Activated CD8-positive, alpha-beta memory T cell treated with anti-CD3 and anti-CD28 coated beads for 36 hours (primary cell): ENCODE measurements around the gene CD82. TPM values are rescaled to one million over a fixed set of nuclear protein-coding genes. Genes with fewer than 3 reads are reported as not detected.

ENCODE experiments used
- CTCF ChIA-PET: fragments of 350-600 bp; sonication (Branson Sonifier 250); formaldehyde crosslinking; loops from one replicate; lab custom pipeline; 2021; ENCODE audit warnings: antibody characterized with exemption; lab: Charles Lee
- POLR2A ChIA-PET: fragments of 350-600 bp; sonication (Branson Sonifier 250); formaldehyde crosslinking; loops from one replicate; lab custom pipeline; 2021; ENCODE audit warnings: antibody characterized with exemption; lab: Charles Lee
- total RNA-seq, 2 experiments: library from RNA; stranded (reverse); gene quantifications; one replicate each; pipeline ENCODE4 v1.2.3, GENCODE V29; 2021

Gene CD82, protein sequence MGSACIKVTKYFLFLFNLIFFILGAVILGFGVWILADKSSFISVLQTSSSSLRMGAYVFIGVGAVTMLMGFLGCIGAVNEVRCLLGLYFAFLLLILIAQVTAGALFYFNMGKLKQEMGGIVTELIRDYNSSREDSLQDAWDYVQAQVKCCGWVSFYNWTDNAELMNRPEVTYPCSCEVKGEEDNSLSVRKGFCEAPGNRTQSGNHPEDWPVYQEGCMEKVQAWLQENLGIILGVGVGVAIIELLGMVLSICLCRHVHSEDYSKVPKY
- total RNA-seq, result 100 to 1,000 TPM; 393 to 424 TPM

DNA sequence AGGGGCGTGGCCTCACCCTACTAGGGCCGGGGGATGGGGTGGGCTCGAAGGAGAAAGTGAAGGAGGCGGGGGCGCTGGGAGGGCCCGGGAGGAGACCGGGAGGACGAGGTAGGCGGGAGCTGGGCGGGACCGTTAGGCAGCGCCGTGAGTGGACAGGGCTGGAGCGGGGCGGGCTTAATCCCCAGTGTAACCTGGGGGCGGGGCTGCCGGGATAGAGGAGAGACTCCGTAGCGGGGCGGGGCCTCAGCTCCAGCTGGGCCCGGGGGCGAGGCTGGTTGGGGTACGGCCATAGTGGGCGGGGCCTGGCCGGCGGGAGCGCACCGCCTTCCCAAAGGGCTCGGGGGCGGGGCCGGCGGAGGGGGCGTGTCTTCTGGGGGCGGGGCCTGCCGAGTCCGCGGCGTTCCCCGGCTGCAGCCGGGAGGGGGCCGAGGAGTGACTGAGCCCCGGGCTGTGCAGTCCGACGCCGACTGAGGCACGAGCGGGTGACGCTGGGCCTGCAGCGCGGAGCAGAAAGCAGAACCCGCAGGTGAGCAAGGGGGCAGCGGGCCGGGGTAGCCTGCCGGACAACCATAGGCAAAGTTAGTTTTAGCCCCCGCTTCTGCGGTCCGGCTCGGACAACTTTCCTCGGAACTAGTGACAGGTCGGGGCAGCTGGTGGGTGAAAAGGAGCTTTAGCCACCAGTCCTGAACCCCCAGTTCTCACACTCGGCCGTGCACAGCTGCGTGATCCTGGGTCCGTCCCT, at the start of gene CD82:
TSS of gene CD82 (plus strand) at position 453 of the 742 bp plus-strand sequence. CDS start 29,000 bp downstream, outside the sequence.
- CTCF ChIA-PET, result interaction anchor here (0.7 to 15.7 kb wide), 5 partner anchors 9 to 50 kb away, joined by 3 to 271 read pairs (median 8); no protein-coding TSS in a partner anchor
- POLR2A ChIA-PET, result interaction anchor here (0.9 to 1.1 kb wide), 2 partner anchors 42 kb away, joined by 3 read pairs; no protein-coding TSS in a partner anchor

DNA sequence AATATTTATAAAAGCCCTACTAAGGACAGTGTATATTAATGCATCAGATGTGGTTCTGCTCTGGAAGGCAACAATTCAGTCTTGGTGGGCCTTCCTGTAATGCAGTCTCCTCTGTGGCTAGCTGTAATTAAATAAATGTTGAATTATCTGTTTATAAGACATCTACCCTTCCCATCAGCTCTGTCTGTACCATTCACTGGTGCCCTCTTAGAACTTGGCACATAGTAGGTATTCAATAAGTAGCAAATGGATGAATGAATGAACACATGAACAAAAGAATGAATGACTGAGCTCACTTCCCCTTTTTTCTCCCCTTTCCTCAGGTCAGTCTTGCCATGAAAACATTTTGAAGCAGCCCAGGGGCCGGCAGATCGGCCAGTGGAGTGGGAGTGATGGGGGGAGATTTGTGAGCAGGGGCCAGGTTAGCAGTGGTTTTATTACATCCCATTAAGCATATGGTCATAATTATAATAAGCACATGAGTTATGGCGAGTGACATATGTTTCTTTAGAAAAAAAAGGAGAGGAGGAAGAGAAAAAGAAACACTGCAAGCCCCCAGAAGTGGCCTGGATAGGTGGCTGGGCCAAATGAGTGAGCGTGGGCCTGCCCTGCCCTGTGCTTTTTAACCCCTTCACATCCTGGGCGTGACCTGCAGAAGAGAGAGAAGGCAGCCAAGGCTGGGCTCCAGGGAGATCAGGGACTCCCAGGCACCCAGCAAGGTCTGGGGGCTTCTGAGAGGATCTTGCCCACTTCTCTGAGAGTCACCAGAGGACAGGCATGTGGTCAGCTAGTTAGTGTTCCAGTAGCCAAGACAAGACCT, 48.6 kb upstream of the CD82 start:
- CTCF ChIA-PET, result interaction anchor here (0.8 kb wide), 1 partner anchor 72 kb away, joined by 3 read pairs; no protein-coding TSS in a partner anchor
- POLR2A ChIA-PET, result no interaction called here

DNA sequence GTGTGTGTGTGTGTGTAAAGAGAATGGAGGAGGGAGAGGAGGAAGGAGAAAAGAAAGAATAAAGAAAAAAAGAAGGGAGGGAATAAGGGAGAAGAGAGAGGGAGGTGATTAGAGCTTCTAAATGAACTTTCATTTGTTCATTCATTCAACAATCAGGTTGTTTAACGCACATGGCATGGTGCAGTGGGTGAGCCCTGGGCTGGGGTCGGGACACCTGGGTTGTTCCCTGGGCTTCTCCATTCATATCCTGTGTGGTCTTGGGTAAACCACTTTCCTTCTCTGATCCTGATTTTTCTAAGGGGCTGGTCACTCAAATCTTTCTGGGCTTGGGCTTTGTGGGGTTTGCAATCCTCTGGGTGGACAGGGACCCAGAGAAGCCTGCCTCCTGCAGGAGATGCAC, 47.9 kb upstream of the CD82 start:
- ChIA-PET POLR2A (no interaction called here), CTCF (interaction anchor here (0.8 kb wide), 1 partner anchor 73 kb away, joined by 3 read pairs; no protein-coding TSS in a partner anchor)

DNA sequence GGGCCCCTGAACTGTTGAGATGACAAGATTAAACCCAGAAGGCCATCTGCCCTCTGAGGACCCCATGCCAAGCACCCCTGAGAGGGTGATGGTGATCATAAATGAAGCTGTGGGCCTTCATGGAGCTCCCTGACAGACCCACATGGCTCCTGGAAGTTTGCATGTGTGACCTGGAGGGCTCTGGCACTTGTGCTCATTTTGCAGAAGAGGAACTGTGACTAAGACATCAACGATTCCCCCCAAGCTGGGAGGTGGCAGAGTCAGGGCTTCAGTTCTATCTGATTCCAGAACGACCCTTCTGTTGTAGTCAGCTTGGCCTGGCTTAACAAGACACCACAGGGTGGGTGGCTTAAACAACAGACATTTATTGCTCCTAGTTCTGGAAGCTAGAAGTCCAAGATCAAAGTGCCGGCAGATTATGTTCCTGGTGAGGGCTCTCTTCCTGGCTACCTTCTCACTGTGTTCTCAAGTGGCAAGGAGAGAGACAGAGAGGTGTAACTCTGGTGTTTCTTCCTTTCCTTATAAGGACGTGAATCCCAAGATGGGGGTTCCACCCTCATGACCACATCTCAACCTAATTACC, 46.4 kb upstream of the CD82 start:
- CTCF ChIA-PET, result no interaction called here
- POLR2A ChIA-PET, result no interaction called here

DNA sequence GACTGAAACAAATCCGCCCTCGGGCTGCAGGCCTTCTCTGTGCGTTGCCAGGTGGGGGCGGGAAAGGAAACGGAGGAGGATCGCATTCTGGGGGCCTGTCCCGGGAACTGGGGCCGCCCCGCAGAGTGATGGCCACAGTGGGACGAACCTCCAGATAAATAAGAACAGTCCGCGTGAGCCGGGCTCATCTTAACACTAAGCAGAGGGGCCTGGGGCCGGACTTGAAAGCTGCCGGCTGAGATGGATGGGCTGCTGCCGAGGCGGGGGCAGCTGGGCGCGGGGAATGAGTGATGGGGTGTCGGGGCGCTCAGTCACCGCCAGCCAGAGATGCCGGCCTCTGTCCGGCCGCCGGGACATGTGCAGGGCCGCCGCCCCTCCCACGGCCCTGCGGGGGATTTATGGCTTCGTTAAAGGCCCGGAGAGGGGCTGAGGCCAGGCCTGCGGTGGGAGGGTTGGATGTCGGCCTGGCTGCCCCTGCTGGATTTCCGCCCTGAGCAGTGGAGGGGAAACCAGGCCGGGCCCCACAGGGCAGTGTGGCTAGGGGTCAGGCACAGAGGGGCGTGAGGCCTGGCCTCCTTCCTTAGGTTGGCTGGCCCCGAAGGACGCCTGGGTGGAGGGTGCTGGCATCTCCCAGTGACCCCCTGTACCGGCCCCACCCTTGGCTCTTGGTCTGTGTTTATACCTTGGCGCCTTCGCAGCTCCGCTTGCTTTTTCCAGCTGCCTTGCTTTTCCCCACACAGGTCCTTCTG, 45.3 kb upstream of the CD82 start:
- POLR2A ChIA-PET, result no interaction called here
- CTCF ChIA-PET, result no interaction called here

DNA sequence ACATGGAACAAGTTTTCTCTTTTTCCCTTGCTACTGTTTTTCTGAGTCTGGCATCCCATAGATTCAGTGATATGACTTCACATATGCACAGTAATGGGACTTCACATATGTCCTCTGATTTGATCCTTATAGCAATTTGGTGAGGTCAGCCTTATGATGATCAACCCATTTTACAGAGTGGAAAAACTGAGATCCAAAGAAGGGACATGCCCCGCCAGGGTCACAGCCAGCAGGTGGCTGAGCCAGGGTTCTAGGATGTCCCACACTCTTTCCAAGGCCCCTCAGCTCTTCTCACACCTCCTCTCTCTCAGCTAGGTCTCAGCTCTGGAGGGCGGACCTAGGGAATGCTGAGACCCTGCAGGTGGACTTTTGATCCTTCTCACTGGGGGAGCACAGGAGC, 44.3 kb upstream of the CD82 start:
- ChIA-PET POLR2A (no interaction called here), CTCF (no interaction called here)

DNA sequence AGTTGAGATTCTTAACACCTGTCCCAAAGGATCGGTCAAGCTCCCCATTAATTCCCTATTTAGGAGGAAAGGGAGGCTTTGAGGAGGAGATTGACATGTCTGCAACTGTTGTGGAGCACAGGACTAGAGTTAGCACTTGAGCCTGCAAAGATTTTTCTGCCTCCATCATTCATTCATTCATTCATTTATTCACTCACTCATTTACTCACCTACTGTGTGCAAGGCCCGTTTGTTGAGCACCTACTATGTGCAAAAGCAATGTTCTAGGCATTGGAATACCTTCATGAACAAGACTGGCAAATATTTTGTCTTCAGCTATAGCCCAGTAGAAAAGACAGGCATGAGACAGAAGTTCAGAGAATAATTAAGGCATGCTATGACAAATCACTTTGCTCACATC, 43.2 kb upstream of the CD82 start:
- ChIA-PET CTCF (interaction anchor here (2.0 to 4.5 kb wide), 3 partner anchors 10 to 18 kb away, joined by 7 to 18 read pairs (median 7); no protein-coding TSS in a partner anchor), POLR2A (no interaction called here)

DNA sequence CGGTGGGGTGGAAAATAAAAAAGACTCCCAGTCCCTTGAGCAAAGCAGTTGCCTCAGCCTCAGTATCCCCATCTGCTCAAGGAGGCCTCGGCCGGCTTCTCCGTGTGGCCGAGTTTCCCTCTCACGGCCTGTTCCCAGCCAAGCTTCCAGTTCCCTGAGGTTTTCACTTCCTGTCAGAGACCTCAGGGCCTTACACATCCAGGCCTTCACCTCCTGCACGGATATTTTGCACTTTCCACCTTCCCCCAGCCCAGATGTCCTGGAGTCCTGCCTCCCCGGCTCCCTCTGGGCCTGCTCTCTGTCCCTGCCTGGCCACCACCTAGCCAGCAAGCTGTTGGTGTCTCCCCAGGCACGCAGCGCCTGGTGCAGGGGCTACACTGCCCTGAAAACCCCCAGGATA, 41.1 kb upstream of the CD82 start:
- CTCF ChIA-PET, result interaction anchor here (0.6 to 4.5 kb wide), 4 partner anchors 13 to 336 kb away, joined by 3 to 18 read pairs (median 5); no protein-coding TSS in a partner anchor
- POLR2A ChIA-PET, result no interaction called here

DNA sequence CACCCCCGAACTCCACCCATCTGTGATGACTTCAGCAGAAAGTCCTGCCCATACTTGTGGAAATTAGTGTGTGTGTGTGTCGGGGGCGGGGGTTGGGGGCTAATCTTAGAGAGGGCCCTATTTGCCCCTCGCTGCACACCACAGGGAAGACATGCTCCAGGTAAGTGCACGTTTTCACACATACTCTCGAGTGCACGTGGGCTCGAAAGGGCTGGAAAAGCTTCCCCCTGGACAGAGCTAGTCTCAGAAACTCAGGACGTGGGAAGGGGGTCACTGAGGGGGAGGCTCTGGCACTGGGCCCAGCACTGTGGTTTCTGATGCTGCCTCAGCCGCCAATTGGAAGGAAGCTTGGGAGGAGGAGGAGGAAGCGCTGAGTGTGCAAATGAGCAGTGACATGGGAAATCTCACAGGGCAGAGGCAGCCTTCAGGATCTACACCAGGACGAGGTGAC, 40.7 kb upstream of the CD82 start:
- ChIA-PET CTCF (interaction anchor here (1.6 to 4.5 kb wide), 3 partner anchors 12 to 85 kb away, joined by 3 to 18 read pairs (median 7); no protein-coding TSS in a partner anchor), POLR2A (no interaction called here)

DNA sequence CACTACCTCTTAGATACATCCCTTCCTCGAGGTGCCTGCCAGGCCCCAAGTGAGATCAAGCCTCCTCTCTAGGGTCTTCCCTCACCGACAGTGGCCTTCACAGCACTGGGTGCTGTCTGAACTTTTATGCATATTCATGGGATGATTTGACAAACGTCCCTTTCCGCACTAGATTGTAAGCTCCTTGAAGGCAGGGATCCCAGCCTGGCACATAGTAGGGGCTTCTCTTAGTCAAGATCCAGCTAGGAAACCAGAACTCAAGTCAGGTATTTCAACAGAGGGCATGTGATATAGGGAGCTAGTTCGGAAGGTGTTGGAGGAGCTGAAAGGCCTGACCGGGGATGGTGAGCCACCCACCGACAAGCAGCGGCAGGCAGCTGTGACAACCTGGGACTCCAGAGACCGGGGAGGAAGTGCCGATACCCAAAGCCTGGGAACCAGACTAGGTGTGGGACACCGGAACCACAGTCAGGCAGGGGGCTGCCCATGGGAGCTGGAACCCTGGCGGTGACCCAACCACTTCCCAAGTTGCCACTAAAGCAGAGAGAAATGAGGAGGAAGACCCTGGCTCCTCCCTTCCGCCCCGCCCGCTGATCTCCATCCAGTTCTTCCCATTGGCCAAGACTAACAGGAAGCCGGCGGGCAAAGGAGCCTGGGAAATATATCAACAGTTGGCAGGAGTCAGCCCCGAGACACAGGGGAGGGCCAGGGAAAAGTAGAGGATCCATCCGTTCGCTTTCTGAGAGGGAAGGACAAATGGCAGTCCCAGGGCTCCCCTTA, 39.8 kb upstream of the CD82 start:
- POLR2A ChIA-PET, result no interaction called here
- CTCF ChIA-PET, result interaction anchor here (4.5 kb wide), 1 partner anchor 14 kb away, joined by 18 read pairs; no protein-coding TSS in a partner anchor

DNA sequence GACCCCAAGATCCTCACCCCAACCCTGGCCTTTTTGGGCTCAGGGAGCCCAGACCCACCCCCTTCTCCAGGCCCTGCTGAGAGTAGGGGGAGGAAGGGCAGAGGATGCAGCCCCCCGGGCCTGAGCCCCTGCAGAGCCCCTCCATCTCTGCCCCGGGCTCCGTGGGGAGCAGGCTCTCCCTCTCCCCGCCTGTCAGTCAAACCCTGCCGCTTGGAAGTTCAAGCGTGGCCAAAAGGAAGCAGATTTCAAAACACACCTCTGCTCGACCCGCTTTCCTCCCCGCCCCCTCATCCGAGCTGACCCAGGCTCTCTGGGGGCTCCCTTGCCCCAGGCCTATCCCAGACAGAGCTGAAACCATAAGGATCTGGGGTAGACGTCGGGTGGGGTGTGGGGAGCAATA, 39.0 kb upstream of the CD82 start:
- ChIA-PET POLR2A (interaction anchor here (0.6 kb wide), 1 partner anchor 789 kb away, joined by 3 read pairs; no protein-coding TSS in a partner anchor), CTCF (no interaction called here)

DNA sequence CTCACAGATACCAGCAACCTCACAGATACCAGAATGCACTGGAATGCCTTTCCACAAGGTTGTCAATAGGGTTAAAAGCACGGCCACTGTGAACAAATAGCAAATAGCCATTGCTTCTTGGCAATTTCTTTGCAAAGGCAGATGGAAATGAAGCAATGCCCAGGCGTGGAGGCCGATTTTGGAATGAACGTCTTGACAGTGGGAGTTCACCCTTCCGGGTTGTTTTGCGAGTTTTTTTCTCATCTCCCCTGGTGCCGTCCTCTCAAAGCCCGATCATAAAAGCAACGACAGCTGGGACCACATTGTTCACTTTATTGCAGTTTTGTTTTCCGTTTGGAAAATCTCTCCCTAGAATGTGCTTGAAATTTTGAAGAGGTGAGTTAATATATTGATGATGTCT, 38.0 kb upstream of the CD82 start:
- ChIA-PET POLR2A (no interaction called here), CTCF (no interaction called here)

DNA sequence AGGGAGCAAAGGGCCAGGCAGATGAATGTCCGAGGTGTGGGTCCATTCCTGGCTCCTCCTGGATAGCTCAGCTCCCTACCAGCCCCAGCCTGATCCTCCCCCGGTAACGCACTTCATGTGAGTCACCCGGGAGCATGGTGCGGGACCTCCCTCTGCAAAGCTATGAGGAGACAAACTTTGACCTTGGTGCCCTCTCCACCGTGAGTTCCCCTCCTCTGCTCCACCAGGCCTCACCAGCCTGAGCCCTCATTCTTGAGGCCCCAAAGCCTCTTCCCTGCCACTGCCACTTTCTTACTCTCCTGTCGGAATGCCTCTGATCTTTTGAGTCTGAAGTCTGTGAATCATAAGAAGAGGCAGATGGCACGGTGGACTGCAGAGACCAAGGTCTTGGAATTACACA, 37.4 kb upstream of the CD82 start:
- CTCF ChIA-PET, result no interaction called here

DNA sequence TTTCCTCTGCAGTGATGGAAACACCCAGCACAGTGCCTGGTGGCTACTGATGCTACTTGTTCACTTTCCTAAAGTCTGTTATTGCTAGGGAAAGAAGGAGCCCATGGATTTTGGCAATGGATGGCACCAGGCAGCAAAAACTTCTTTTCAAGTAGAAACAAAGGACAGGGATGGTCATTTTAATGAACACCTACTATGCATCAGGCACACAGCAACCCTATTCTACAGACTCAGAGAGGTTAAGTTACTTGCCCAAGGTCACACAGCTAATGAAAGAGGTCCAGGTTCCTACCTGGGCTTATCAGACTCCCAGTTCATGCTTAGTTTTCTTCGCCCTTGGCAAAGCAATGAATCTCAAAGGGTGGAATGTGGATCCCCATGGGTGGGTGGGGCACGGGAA, 36.9 kb upstream of the CD82 start:
- CTCF ChIA-PET, result no interaction called here
- POLR2A ChIA-PET, result no interaction called here

More for the DNA sequence above, 37.4 kb upstream of the CD82 start:
- POLR2A ChIA-PET, result no interaction called here

DNA sequence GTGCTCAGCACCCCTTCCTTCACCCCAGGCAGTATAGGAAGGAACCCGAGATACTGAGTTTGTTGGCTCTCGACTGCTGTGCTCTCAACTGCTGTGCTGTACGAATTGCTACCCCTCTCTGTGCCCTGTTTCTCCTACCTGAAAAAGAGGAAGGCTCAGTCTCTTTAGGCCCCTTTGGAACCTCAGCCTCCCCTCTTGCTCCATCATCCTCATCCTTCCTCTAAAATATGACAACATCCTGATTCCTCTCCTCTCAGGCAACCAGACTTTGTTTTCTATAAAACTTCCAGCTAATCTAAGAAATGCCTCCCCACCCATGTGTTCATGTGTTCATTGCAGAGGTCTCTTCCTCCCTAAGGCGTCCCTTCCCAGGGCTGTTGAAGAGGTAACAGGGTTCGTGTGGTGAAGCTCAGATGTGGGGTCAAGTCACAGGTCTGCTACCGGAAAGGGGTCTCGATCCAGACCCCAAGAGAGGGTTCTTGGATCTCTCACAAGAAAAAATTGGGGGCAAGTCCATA, 35.5 kb upstream of the CD82 start:
- POLR2A ChIA-PET, result no interaction called here
- CTCF ChIA-PET, result interaction anchor here (0.7 kb wide), 2 partner anchors 87 to 118 kb away, joined by 3 to 4 read pairs; no protein-coding TSS in a partner anchor

DNA sequence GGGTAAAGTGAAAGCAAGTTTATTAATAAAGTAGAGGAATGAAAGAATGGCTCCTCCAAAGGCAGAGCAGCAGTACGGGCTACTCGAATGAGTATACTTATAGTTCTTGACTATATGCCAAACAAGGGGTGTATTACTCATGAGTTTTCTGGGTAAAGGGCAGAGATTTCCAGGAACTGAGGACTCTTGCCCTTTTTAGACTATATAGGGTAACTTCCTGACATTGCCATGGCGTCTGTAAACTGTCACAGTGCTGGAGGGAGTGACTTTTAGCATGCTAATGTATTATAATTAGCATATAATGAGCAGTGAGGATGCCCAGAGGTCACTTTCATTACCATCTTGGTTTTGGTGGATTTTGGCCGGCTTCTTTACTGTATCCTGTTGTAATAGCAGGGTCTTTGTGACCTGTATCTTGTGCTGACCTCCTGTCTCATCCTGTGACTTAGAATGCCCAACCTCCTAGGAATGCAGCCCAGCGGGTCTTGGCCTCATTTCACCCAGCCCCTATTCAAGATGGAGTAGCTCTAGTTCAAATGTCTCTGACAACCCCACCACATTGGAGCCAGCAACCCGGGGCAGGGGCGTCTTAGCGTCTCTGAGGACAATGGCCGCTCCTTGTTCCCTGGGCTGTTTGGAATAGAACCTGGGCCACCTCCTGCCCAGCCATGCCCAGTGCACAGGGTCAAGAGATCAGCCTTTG, 34.9 kb upstream of the CD82 start:
- ChIA-PET CTCF (interaction anchor here (0.7 kb wide), 1 partner anchor 87 kb away, joined by 3 read pairs; no protein-coding TSS in a partner anchor), POLR2A (no interaction called here)

DNA sequence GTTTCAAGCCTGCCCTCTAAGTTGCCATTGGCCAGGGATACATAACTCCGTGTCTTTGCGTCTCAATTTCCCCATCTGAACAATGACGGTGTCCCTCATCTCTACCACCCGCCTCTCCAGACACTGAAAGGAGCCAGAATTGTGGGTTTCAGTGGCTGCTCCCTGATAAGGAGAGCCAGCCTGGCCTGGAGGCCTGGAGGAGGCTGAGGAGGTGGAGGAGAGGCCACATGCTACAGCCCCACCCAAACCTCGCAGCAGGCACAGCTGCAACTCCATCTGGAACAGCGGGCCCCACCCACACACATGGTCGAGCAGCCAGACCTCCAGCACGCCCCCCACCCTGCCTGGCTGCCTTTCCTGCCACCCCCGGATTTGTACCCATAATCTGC, 34.4 kb upstream of the CD82 start:
- CTCF ChIA-PET, result no interaction called here
- POLR2A ChIA-PET, result no interaction called here
